Stimulated activated CD4-positive, alpha-beta T cell treated with anti-CD3 and anti-CD28 coated beads, Interleukin-1b, Interleukin-23, amount 100 ng/mL, for 4 hours (primary cell): ENCODE data around the gene GPR17.

Experiments used
- DNase-seq, 2 donors: peaks; one replicate each; pipeline ENCODE4 v3.0.0-alpha.2; 2020; ENCODE audit warnings: low read depth in 2 of 2

The GPR17 gene

GRCh38 chr2:127641846-127642507 is 4.0 kb upstream of the GPR17 start:
- DNase-seq: peak; percentile 30 to 31

GRCh38 chr2:127642706-127643438 is 3.1 kb upstream of the GPR17 start:
- no peak for DNase-seq

GRCh38 chr2:127643439-127644065 is 2.4 kb upstream of the GPR17 start:
- DNase-seq: no peak

GRCh38 chr2:127644066-127645025 is 1.6 kb upstream of the GPR17 start:
- DNase-seq: no peak

GRCh38 chr2:127645026-127645394 is 943 bp upstream of the GPR17 start:
- no peak for DNase-seq

GRCh38 chr2:127646487-127647241 is 711 bp downstream of the GPR17 start:
- DNase-seq: no peak

- no peak for DNase-seq
Measured at GRCh38 chr2:127647242-127648190, 1.6 kb downstream of the GPR17 start.

- DNase-seq: no peak
Measured at GRCh38 chr2:127648321-127648720, 2.4 kb downstream of the GPR17 start.

GRCh38 chr2:127649100-127649611 is 3.2 kb downstream of the GPR17 start:
- DNase-seq: no peak

- peak; percentile 74 to 92 for DNase-seq
Measured at GRCh38 chr2:127649684-127650040, 3.7 kb downstream of the GPR17 start.

- no peak for DNase-seq
Measured at GRCh38 chr2:127650041-127650784, 4.3 kb downstream of the GPR17 start.

- DNase-seq: no peak
Measured at GRCh38 chr2:127650785-127651380, 4.9 kb downstream of the GPR17 start.

- no peak for DNase-seq
Measured at GRCh38 chr2:127651381-127651809, 5.4 kb downstream of the GPR17 start.

- no peak for DNase-seq
Measured at GRCh38 chr2:127651971-127652550, 6.1 kb downstream of the GPR17 start.

- no peak for DNase-seq
Measured at GRCh38 chr2:127652786-127653357, 6.9 kb downstream of the GPR17 start.

- no peak for DNase-seq
Measured at GRCh38 chr2:127653421-127654083, 7.6 kb downstream of the GPR17 start.

GRCh38 chr2:127654084-127654837 is 8.3 kb downstream of the GPR17 start:
- no peak for DNase-seq
